Thyroid gland (tissue), 4 donors: Measurements from ENCODE around the gene CACNA2D3.

Source experiments
- CTCF ChIP-seq, 6 experiments: fragments of 200-600 bp in 3 of 6; fragments of 450-650 bp in 3 of 6; sonication (generic) in 3 of 6; IDR thresholded peaks; one replicate each; pipeline ENCODE4 v1.5.1; 2016 to 2019; ENCODE audit warnings: antibody characterized with exemption in 6 of 6, mild to moderate bottlenecking in 2 of 6, inconsistent platforms in 1 of 6, moderate library complexity in 1 of 6
- POLR2A ChIP-seq, 2 donors: fragments of 450-650 bp; IDR thresholded peaks; one replicate each; pipeline ENCODE4 v1.6.1; 2017; ENCODE audit warnings: antibody characterized with exemption in 2 of 2, mild to moderate bottlenecking in 2 of 2, moderate library complexity in 1 of 2

- no peak for TF ChIP-seq CTCF (IDR thresholded peaks at IDR 0.05)
- TF ChIP-seq POLR2A (IDR thresholded peaks at IDR 0.05): no peak
Observed at GRCh38 chr3:54661151-54661550, 538.8 kb downstream of the CACNA2D3 start.
